Midbrain (tissue), 1 donor: ENCODE data around the gene RALGPS1.
A peak's percentile ranks its signal among the peaks of the same experiment; 100 is the strongest.

Source experiments
- DNase-seq: peaks from one replicate; lab custom pipeline; 2025; lab: John Stamatoyannopoulos, UW

The RALGPS1 gene

DNA sequence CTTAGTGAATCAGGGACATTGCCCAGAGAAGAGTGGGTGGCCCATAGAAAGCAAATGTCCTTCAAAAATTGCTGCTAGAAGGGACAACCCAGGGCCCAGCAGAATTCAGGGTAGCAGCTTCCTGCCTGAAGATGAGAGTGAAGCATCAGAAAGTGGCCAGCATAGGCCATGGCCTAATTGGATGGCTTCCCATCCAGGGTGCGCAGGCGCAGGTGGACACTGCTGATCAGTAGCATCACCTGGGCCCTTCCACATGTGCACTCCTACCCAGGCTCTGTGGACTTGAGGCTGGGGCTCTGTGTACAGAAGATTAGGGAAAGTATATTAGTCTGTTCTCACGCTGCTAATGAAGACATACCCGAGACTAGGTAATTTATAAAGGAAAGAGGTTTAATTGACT, 291.4 kb downstream of the RALGPS1 start:
- no peak for DNase-seq

GRCh38 chr9:127206666-127207065, 292.1 kb downstream of the RALGPS1 start:
- DNase-seq, result no peak

DNA sequence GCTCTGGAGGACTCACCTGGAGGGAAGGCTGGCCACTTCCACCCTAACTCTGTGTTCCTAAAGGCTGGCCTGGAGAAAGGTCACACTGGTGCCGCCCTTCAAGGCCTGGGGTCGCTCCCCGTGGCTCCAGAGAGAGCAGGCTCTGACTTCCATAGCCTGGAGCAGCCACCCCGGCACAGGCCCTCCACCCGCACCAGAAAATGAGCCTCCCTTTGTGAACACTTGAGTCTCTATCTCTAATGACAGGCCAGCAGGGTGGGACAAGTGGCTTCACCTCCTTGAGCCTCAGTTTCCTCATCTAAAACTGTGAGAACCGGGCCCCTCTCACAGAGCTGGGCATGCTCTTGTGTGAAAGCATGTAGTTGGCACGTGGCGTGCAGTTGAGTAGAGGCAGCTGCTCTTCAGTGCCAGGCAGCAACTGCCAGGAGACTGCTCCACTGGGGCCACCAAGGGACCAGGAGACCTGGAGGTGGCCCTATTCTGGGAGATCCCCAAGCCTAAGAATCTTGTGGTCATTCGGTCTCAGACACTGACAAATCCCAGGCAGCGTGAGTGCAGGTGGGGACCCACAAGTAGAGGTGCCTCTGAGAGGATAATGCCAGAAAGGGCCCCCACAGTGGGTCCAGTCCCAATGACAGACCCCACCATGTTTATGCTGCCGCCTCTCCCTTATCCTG, 293.3 kb downstream of the RALGPS1 start:
- no peak for DNase-seq

- no peak for DNase-seq
Observed at GRCh38 chr9:127208416-127208815, 293.8 kb downstream of the RALGPS1 start.

DNA sequence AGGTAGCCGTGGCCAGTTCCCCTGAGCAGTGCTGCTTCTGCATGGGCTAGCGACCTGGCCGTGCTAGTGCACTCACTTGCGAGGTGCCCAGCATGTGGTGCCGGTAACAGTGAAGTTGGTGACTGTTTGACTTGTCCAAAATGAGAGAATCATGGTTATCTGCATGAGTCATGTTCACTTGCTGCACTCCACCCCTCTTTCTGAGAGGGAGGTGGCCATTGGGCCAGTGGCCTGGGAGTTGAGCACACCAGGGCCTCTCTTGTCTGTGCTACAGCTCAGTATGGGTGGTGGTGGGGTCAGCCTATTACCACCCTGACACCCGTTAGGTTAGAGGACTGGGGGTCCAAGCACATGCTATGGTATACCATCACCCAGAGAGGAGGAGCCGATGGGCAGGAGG, 294.6 kb downstream of the RALGPS1 start:
- no peak for DNase-seq

DNA sequence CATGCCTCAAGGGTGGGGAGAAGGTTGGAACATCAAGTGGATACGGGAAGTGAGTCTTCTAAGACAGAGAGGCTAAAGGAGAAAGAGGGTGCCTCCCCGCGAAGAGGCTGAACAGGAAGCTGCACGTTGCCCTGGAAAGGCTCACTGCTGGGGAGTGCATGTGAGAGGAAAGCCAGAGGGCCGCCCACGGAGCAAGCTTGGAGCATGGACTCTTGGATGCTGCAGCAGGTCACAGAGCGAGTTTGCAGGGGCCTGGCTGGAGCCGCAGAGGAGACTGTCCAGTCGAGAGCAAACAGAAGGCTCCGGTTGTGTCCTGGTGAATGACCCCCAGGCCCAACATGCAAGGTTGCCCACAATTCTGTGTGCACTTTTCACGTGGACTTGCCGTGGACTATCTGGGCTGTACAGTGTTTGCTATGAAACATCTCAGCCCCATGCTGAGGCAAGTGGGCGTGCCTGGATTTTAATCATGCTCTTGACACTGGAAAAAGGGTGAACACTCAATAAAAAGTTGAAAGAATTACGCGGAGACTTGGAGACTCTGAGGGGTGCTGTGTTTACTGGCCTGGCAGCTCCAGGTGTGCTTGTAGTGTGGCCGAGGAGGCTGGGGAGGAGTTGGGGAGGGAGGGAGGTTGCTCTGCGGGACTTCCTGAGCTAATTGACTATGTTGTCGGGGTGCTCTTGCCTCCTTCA, 295.5 kb downstream of the RALGPS1 start:
- DNase-seq, result peak; percentile 8

GRCh38 chr9:127210851-127211730, 296.5 kb downstream of the RALGPS1 start:
- no peak for DNase-seq

- no peak for DNase-seq
Observed at GRCh38 chr9:127211983-127212382, 297.4 kb downstream of the RALGPS1 start.

GRCh38 chr9:127212453-127212852, 297.9 kb downstream of the RALGPS1 start:
- no peak for DNase-seq

DNA sequence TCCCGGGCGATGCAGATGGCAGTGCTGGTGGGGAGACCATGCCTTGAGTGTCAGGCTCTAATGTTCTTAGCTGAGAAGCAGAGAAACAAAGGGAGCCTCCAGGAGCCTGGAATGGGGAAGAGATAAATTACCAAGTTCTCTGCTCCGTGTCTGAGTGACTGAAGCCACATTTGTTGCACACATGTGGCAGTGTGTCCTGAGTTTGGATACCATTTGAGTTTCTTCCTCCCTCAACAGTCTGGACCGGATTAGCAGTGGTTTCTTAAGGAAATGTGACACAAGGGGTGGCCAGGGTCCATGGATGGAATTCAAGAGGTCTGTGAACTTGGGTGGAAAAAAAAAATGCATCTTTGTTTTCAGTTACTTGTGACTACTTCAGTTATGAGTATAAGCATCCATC, 299.3 kb downstream of the RALGPS1 start:
- DNase-seq, result no peak

DNA sequence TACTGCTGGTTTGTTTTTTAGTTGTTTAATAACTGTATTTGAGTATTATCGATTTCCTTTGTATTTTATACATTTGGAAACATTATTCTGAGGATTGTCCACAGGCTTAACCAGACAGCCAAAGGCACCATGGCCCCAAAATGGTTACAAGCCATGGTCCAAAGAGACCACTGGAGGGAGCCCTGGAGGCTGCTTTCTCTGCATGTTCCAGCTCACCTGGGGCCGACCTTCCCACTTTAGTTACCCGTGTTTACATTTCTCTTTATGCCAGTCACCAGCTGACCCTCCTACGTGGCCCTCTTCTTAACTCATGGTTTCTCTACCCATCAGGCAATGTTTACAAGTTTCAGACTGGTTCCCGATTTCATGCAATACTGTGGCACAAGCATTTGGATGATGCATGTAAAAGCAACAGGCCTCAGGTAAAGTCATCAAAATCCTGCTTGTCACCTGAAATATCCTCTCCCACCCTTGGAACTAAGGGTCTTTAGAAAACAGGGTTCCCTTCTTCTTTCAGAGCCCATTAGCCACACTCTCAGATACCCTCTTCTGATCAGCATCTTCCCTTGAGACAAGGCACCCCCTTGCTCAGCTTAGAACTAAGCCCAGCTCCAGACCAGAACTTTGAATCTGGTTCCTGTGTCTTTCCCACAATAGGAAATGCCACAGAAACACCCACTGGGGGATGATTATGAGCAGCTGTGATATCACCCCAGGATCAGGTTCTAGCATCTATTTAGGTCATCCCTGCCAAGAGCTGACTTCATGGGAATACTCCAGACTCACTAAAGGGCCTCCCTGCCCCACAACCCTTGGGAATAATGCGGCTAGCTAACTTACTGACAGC, 300.1 kb downstream of the RALGPS1 start:
- DNase-seq, result peak; percentile 42

DNA sequence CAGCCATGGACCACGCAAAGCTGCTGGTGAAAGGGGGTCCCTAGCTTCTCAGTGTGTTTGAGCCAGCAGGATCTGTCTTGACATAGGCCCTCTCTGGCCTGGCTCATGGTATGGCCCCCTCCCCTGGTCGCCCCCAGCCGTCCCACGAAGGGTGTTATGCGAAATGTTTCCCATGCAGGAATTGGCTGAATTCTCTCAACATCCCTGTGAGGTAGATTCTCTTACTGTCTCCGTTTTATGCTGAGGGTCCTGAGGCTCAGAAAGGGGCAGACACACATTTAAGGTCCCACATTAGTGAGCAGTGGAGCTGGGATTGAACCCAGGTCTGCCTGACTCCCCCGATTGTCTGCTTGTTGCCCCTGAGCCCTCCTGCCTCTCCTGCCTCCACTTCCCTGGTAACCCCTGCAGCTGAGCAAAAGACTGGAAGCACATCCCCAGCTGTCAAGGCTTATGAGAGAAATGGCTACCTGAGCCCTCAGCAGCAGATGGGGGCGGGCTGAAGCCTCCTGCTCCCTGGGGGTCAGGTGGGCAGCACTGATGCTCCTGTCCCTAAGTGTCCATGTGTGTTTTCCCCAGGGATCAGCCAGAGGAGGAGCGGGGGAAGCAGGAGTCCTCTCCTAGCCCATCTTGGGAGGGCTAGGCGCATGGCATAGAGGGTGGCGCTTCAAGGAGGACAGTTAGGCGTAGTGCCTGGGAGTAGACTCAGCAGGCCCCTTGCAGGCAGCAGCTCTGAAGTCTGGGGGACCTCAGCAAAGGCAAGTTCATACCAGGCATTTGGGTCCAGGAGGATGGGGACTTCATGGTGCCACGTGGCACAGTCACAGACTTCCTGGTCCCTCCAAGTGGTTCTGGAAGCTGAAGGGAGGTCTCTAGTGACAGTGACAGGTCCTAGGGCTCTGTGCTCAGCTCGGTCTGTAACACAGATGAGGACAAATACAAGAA, 301.0 kb downstream of the RALGPS1 start:
- no peak for DNase-seq

GRCh38 chr9:127216210-127216887, 301.8 kb downstream of the RALGPS1 start:
- no peak for DNase-seq

DNA sequence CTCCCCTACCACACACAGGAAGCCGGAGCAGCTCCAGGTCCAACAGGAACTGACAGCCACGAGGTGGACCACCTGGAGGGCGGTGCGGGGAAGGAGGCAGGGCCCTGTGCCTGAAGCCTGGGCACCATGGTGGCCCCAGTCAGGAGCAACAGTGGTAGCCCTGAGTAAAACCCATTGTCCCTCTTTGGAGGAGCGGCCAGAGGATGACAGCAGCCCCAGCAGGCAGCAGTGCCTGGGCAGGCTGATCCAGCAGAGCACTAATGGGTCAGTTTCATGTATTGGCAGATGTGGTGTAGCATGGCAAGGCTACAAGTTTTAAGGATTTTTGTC, 302.3 kb downstream of the RALGPS1 start:
- DNase-seq, result no peak

- no peak for DNase-seq
Observed at GRCh38 chr9:127218818-127219217, 304.2 kb downstream of the RALGPS1 start.

DNA sequence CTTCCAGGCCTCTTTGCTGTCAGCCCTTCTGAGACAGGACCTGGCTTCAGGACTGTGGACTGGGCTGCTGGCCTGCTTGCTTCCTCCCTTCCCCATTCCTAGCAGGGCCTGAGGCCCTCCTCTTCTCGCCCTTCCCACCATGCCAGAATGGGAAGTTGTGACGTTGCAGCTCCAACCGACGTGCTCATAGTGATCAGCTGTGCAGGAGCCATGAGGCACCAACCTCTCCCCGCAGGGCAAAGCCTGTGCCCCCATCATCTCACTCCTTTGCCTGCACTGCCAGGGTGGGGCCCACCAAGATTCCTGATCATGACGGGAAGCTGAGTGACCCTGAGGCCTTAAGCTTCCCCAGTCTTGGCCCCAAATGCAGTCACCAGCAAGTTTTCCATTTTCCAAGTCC, 304.9 kb downstream of the RALGPS1 start:
- DNase-seq, result no peak

DNA sequence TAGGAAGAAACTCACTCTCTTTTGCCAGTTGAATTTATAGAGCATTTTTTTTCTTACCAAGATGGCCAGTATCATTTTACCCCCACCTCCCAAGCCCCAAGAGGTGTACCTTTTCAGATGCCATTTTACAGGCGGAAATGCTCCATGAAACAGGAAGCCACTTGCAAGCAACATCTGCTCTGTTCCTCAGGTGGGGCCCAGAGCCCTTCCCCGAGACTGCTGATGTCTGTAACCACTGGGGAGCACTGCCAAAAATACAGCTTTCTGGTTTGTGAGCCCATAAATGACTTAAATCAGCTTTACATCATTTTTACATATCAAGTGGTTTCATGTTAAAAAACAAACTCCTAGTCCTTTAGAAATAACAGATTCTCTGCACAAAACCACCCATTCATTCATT, 307.1 kb downstream of the RALGPS1 start:
- DNase-seq, result no peak

DNA sequence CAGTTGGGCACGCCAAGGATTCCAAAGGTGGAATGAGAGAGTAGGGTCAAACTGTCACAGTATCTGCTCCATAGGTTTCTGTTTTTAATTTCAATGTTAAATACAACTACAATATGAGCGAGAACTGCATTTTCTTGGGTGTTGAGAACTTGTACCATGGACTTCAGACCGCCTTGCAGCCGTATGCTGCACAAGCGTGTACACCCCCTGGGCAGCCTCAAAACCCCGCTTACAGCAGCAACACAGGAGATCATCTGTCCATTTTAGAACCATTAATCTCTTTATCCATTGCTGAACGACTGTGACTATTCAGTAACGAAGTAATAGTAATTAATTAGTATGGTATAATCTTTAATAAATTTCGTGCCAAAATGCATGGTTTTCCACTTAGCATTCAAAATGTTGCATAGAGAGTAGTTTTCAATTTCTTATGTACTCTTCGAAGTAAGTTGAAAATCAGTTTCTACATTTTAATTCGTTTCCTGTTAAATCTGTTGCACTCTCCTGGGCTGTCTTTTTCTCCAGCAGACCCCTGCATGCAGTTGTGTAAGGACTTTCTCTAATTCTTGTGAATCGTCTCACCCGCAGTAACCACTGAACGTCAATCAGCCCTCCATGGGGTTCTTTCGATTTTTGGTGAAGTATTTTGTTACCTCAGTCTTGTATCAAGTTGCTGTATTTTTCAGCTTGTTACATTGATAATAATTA, 308.0 kb downstream of the RALGPS1 start:
- no peak for DNase-seq

GRCh38 chr9:127223266-127223665, 308.7 kb downstream of the RALGPS1 start:
- DNase-seq, result no peak

DNA sequence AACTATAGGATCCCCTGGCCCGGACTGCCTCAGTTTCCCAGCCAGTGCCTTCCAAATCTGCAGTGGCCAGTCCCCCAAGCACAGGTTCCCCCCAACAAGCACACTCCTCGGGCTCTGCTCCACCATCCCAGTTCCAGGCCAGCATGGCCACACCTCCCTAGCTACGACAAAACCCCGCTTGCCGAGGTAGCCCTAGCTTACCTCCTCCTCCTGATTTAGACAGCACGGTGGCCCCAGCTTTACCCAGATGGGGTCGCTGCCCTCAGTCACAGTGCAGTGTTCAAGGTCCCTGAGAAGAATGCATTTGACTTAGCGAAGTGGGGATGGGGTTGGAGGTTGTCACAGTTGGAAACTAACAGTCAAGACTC, 309.2 kb downstream of the RALGPS1 start:
- no peak for DNase-seq
